GM21825 (cell line): ENCODE measurements around the gene RBM18.

Experiments used
- ATAC-seq: cut with Tn5 transposase; IDR thresholded peaks from one replicate; pipeline ENCODE4 v1.9.1; 2021; ENCODE audit warnings: mild to moderate bottlenecking, moderate library complexity; ENCODE audit not compliant: unreplicated experiment

The RBM18 gene

GRCh38 chr9:122264360-122265148 lies at the start of gene RBM18, which contains the start of gene MRRF:
Gene RBM18 (minus strand): TSS chr9:122264840. CDS start chr9:122261492, 3,348 bp downstream.
Gene MRRF (plus strand): TSS chr9:122264882. CDS start chr9:122270892, 6,010 bp downstream.
- ATAC-seq = peak; percentile 69

GRCh38 chr9:122314165-122314564 lies 49.5 kb upstream of the RBM18 start:
- no peak for ATAC-seq

- no peak for ATAC-seq
Observed at GRCh38 chr9:122309861-122310260, 45.2 kb upstream of the RBM18 start.

DNA sequence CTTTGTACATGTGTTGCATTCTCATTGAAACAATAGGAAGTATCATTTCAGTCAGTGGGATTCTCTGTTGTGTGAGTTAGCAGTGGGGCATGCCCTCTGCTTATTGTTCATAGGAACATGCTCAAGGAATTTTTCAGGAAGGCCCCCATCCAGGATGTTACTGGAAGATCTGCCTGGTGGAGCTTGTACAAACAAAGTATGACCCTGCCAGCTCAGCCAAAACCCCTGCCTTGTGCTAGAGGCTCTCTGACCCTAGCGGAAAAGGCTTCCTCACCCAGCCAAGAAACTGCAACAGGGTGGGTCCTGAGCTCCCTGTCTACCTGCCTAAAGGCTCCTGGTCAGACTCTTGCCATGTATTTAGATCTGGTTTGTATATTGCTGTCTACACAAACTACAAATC lies 43.3 kb upstream of the RBM18 start:
- ATAC-seq = no peak

DNA sequence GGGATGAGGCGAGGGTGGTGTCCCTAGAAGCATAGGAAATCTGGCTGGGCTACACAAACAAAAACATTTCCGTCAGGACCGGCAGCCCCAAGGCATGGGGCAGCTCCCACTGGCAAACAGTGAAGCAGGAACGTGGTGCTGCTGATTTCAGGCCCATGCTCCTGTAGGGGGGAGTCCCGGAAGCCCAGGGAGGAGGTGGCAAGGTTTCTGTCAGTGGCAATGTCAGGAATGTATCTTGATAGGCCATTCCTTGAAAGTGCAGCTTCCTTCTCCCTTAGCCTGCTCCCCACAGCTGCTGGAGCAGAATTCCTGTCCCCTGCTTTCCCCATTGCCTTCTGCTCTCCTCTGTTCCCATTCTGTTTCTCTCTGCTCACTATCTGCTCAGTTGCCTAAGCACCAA lies 42.4 kb upstream of the RBM18 start:
- ATAC-seq = no peak

GRCh38 chr9:122302237-122303093 lies 37.8 kb upstream of the RBM18 start:
- ATAC-seq = no peak

DNA sequence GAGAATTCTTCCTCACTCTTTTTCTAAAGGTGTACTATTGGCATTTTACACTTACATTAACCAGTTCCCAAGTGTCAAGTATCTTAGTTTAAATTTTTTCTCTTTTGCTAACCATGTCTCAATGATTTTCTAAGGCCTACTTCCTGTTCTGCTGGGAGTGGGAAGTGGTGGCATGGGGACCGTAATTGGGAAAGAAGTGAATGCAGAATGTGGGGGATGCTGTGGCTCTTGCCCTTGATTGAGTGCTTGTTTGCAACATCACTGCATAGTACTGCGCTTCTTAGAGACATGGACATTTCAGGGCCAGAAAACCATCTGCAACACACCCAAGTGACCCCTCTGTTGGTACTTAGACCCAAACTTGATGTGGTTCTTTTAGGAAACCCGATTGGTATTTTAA lies 32.9 kb upstream of the RBM18 start:
- ATAC-seq = no peak

DNA sequence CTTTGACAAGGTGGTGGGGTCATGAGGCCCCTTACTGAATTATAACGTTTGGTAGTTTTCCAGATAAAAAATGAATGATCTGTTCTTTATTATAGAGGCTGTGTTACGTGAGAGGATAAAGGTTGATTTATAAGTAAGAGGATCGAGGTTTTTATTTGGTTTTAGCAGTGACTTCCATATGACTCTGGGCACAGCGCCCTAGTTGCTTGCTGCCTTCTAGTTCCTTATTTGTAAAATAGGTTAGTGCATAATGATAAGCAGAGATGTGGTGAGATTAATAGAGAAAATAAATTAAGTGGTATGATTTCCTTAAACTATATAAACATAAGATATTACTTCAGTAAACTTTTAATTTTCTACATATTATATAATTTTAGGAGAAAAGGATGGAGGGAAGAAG lies 29.9 kb upstream of the RBM18 start:
- ATAC-seq = no peak

DNA sequence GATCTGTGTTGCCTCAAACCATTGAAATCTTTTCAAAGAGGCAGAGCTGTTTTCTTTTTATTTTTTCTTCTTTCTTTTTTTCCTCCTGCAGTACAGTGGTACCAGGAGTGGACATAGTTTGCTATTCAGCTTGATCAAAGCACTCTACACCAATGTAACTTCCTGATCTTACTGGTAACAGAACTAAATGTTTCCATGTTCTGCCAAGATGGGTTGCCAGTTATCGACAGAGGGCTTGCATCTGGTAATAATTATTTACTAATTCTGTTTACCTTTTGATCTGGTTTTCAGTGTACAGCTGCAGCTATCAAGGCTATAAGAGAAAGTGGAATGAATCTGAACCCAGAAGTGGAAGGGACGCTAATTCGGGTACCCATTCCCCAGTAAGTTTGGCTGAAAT lies 26.8 kb upstream of the RBM18 start:
- no peak for ATAC-seq

GRCh38 chr9:122287214-122287720 lies 22.6 kb upstream of the RBM18 start:
- ATAC-seq = no peak

- peak; percentile 63 for ATAC-seq
Observed at GRCh38 chr9:122286764-122287163, 22.1 kb upstream of the RBM18 start.

- ATAC-seq = no peak
Observed at GRCh38 chr9:122281368-122281767, 16.7 kb upstream of the RBM18 start.

DNA sequence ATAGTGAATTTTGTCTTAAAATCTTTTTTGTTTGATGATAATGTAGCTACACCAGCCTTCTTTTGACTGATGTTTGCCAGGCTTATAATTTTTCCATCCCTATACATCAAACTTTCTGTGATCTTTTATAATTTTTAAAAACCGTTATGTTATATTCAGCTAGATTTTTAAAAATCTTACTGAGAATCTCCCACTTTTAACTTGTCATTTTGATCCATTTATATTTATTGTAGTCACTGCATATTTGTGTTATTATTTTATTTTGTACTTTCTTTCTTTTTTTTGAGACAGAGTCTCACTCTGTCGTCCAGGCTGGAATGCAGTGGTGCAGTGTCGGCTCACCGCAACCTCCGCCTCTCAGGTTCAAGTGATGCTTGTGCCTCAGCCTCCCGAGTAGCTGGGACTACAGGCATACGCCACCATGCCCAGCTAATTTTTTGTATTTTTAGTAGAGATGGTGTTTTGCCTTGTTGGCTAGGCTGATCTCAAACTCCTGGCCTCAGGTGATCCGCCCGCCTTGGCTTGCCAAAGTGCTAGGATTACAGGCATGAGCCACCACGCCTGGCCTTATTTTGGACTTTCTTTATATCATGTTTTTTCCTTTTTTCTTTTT lies 12.8 kb upstream of the RBM18 start:
- ATAC-seq = no peak

- ATAC-seq = no peak
Observed at GRCh38 chr9:122276096-122276495, 11.5 kb upstream of the RBM18 start.

DNA sequence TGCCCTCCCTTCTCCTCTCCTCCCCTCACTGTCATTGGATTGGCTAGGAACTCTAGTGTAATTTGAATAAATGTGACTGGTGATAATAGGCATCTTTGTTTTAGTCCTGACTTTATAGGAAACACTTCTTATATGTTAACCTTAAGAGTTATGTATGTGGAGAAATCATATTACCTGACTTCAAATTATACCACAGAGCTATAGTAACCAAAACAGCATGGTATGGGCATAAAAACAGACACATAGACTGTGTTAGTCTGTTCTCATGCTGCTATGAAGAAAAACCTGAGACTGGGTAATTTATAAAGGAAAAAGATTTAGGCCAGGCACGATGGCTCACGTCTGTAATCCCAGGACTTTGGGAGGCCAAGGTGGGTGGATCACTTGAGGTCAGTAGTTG lies 9.4 kb upstream of the RBM18 start:
- ATAC-seq = no peak

DNA sequence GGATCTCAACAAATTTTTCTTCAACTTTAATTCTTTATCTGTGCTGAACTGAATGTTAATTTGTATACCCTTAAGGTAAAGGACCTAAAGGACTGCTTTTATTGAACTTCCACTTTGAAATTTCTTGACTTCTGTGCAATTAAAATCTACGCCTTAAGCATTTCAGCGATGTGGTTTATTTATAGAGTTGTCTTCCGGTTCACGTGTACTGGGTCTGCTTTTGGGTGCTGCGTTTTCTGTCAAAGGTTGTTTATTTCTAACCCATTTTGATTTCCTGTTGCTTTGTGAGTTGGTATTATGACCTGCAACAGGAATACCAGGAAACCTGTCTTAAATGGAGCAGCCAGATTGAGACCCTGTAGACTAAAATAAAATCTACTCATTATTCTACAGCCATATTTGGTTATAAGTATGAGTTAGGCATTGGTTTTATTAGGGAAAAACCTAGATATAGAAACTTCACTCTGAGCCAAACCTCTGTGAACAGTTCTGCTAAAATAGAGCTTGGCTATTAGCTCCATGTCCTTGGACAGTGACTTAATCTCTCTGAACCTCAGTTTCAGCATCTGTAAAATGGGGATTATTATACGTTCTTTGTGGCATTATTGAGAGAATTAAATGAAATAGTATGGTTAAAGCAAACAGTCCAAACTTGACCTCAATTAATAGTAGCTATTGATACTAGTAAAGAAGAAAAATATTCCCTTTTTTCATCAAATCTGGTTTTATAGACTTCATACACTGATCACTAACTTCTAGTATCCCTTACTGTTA lies 3.6 kb upstream of the RBM18 start:
- no peak for ATAC-seq

GRCh38 chr9:122265149-122265915 lies 692 bp upstream of the RBM18 start:
- ATAC-seq = peak; percentile 25

- no peak for ATAC-seq
Observed at GRCh38 chr9:122263699-122264349, 816 bp downstream of the RBM18 start.

DNA sequence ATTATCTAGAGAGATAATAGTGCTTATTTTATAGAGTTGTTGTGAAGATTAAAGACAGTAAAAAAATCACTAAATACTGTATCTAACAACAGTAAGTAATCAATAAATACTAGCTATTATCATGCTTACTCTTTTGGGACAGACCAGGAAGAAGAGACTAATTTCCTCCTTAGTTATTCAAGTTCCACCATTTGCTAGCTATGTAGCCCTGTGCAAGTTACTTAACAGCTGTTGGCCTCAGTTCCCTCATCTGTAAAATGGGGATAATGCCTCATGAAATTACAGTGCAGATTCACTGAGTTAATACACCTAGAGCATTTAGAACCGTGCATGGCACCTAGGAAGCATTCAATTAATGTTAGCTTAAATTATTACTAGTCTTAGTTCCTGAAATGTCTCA lies 2.6 kb downstream of the RBM18 start:
- no peak for ATAC-seq
